ENCODE results near the gene ZNF778.

Gene ZNF778

GRCh38 chr16:89224665-89225064, 7.2 kb downstream of the ZNF778 start:
- POLR2A ChIA-PET = interaction anchor here (0.7 kb wide), 1 partner anchor 58 kb away, joined by 3 read pairs; no protein-coding TSS in a partner anchor
- H3K4me3 ChIP-seq (ENCODE audit: low read depth, low read length) = no peak overlapping the region
- CTCF ChIA-PET = interaction anchor here (3.2 kb wide), 1 partner anchor 58 kb away, joined by 9 read pairs; no protein-coding TSS in a partner anchor
- no peak for TF ChIP-seq CTCF (IDR thresholded peaks at IDR 0.05; ENCODE audit: insufficient read depth, low read length, missing control alignments)
- no peak for DNase-seq (ENCODE audit: low read depth, low spot score)

- ChIA-PET CTCF (interaction anchor here (2.9 kb wide), 1 partner anchor 10 kb away, joined by 16 read pairs; no protein-coding TSS in a partner anchor), POLR2A (no interaction called here)
- DNase-seq (ENCODE audit: low read depth, low spot score) = no peak
Measured at GRCh38 chr16:89230255-89230654, 12.8 kb downstream of the ZNF778 start.

GRCh38 chr16:89232107-89232506, 14.6 kb downstream of the ZNF778 start:
- POLR2A ChIA-PET = no interaction called here
- no peak for TF ChIP-seq CTCF (IDR thresholded peaks at IDR 0.05; ENCODE audit: insufficient read depth, low read length, missing control alignments)

More at GRCh38 chr16:89230255-89230654, 12.8 kb downstream of the ZNF778 start:
- TF ChIP-seq CTCF (IDR thresholded peaks at IDR 0.05; ENCODE audit: insufficient read depth, low read length, missing control alignments) = no peak
- H3K4me3 ChIP-seq (ENCODE audit: low read depth, low read length) = no peak overlapping the region

GRCh38 chr16:89233678-89234490, 16.4 kb downstream of the ZNF778 start:
- ChIA-PET CTCF (no interaction called here), POLR2A (no interaction called here)
- DNase-seq (ENCODE audit: low read depth, low spot score) = no peak
- TF ChIP-seq CTCF (IDR thresholded peaks at IDR 0.05; ENCODE audit: insufficient read depth, low read length, missing control alignments) = no peak
- H3K4me3 ChIP-seq (ENCODE audit: low read depth, low read length) = no peak overlapping the region

More at GRCh38 chr16:89232107-89232506, 14.6 kb downstream of the ZNF778 start:
- no peak overlapping the region for H3K4me3 ChIP-seq (ENCODE audit: low read depth, low read length)
- CTCF ChIA-PET = interaction anchor here (2.9 kb wide), 1 partner anchor 8 kb away, joined by 16 read pairs; no protein-coding TSS in a partner anchor
- DNase-seq (ENCODE audit: low read depth, low spot score) = no peak

GRCh38 chr16:89237733-89238132, 20.2 kb downstream of the ZNF778 start:
- ChIA-PET POLR2A (no interaction called here), CTCF (no interaction called here)
- no peak overlapping the region for H3K4me3 ChIP-seq (ENCODE audit: low read depth, low read length)
- DNase-seq (ENCODE audit: low read depth, low spot score) = no peak
- TF ChIP-seq CTCF (IDR thresholded peaks at IDR 0.05; ENCODE audit: insufficient read depth, low read length, missing control alignments) = no peak
